UCSD-AML1 (cell line): ENCODE results near the gene FAM20C.

Source experiments
- DNase-seq: peaks from one replicate; lab custom pipeline; 2025; ENCODE audit not compliant: unreplicated experiment; lab: John Stamatoyannopoulos, UW

Gene FAM20C

DNA sequence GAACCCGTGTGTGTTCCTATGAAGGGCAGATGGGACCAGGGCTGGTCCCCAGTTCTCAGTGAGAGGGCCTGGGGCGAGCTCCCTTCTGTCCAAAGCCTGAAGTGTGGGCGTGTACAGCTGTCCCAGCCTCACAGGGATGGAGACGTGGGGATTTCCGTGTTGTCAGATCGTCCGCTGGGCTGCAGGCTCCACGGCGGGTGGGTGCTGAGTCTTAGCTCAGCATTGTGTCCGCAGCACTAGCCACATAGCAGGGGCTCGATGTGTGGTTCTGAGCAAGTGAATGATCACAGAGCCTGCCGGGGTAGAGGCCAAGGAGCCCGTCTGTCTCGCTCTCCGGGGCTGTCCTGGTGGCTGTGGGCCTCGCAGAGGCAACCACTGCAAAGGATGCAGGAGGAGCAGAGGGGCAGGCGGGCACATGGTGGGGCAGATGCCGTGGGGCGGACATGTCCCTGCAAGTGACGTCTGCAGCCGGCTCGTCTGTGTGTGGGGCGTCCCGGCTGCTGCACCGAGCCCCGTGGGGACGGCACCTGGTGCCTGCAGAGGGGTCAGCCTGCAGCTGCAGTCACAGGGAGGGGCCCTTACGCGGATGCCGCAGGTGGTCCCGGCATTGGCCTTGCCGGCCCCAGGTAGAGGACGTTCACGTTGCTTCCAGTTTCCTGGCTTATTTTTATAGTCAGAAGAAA, 30.9 kb downstream of the FAM20C start:
- DNase-seq = no peak

DNA sequence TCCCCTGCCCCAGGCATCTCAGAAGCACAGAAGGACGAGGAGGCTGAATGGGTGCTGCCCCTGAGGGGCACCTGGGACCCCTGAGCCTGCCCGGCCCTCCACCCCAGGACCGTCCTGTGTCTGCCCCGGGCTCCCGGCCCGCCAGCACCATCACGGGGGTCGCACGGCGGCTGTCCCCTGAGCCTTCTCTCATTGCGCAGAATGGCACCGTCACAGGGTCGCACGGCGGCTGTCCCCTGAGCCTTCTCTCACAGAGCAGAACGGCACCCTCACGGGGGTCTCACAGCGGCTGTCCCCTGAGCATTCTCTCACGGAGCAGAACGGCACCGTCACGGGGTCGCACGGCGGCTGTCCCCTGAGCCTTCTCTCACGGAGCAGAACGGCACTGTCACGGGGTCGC, 31.5 kb downstream of the FAM20C start:
- DNase-seq = no peak

DNA sequence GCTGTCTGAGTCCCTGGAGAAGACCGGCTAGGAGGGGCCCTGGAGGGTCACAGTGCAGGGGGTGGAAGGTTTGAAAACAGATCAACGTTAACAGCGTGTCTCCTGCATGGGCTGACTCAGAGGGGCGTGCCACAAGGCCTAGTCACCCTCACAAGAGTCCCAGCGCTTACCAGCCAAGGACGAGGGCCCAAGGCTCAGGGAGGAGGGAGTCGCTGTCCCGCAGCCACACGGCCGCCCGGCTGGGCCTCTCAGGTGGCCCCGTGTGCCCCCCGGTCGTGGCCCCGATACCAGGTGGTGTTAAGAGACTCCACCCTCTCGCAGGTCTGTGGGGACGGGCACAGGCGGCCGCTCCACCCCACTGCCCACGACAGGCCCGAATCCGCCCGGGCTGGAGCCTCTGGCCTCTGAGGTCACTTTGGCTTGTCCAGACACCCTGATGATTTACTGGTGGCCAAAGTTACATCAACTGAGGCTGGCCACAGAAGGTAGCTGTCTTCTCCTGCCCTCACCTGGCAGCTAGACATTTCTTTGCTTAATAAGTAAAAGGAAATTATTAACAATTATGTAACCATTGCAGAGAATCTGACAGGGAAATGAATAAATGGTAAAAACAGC, 34.0 kb downstream of the FAM20C start:
- DNase-seq = no peak

DNA sequence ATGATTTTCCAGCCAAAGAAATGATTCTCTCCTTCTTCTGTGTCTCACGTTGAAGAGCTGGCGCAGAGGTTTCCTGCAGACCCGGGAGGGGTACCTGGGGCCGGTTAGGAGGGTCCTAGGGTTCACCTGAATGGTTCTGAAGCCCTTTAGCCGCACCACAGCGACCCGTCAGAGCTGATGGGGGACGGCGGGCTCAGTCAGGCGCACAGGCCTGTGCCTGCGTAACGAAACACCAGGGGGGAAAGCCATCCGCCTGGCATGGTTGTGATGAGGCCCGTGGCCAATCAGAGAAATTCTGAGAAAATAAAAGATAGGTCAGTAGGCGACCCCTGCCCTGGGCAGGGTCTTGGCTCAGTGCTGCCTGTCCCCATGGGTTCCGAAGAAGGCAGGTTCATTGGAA, 35.6 kb downstream of the FAM20C start:
- DNase-seq = no peak

DNA sequence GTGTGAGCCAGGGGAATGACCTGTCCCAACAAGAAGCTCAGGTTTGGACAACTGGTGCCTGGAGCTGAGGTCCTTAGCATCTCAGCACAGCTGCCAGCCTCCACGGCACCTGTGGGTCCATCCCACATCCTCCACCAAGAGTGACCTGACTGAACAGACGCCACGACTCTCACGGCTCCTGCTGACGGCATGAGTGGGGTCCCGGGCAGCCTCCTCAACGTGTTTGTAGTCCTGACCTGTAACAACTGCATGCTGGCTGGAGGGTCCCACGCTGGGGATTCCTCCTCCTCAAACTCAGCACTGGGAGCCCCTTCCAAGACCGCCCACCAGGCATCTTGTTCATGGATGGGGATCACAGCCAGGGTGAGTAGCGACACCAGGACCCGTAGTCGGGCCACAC, 36.2 kb downstream of the FAM20C start:
- DNase-seq = no peak

DNA sequence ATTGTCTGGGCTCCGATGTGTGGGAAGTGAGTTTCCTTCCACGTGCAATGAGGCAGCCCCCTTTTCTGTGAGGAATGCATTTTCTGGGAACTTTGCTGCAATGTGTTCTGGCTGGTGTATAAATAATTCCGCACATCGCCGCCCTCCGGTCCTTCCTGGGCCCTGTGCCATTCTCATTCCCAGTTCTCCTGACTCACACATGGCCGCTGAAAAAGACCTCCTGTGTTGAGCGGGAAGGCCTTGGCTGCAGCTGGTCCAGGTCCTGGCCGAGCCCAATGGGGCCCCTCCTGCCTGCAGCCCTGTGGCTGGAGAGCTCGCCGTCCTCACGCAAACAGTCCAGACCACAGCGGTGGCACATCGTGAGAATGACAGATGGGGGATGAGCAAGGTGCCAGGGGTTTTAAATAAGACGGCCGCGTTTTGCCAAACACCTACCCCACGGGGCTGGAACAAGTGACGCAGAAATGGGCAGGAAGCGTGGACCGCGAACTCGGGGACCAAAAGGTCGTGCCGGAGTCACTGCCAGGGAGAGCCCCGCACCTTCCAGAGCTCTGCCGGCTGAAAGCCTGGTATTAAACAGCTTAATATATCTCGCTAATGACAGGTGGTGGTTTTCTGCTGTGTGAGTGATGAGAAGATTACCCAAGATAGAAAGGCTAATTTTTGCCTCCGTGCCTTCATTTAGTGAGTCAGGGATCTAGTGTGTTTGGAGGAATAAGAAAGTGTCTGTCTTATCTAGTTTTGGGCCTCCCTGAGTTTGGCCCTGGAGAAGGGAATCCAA, 37.0 kb downstream of the FAM20C start:
- DNase-seq = no peak

DNA sequence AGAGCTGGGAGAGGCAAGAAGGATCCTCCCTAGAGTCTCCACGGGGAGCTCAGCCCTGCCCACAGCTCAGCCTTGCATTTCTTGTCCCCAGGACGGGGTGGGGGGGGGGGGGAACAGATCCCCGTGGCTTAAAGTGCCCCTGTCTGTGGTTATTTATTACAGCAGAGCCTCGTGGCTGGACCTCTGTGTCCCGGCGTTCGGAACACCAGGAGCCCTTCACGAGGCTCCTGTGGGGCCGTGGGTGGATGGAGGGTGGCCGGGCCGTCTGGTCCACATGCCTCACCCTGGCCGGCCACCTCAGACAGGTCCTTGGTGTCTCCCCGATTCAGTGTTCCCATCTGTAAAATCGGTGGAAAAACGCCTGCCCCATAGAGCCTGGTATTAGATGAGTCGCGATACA, 37.9 kb downstream of the FAM20C start:
- no peak for DNase-seq

DNA sequence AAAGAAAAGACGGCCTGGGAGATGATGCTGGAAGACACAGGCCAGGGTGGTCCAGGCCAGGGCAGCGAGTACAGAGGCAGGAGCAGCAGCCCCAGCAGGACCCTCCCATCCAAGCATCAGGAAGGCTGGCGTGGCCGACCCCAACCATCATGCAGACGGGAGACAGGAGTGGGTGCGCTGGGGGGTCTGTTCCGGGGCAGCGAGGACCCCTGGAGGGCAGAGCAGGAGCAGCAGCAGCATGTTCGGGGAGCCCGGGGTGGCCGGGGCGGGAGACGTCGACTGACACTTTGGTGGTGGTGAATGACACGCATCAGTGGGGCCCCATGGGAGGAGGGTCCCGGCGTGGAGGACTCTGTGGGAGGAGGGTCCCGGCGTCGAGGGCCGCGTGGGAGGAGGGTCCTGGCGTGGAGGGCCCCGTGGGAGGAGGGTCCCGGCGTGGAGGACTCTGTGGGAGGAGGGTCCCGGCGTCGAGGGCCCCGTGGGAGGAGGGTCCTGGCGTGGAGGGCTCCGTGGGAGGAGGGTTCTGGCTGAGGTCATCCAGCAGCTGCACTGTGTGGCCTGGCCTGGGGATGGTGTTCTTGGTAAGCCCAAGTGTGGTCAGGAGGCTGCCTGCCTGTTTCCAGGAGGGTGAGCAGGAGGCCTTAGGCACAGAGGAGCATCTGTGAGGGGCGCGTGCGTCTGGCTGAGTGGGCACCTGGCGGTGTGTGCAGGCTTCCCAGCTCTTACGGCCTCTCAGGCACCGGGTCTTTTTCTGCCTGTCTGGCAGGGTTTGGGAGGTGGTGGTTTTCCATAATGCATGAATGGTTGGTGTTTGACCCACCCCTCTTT, 38.9 kb downstream of the FAM20C start:
- no peak for DNase-seq

DNA sequence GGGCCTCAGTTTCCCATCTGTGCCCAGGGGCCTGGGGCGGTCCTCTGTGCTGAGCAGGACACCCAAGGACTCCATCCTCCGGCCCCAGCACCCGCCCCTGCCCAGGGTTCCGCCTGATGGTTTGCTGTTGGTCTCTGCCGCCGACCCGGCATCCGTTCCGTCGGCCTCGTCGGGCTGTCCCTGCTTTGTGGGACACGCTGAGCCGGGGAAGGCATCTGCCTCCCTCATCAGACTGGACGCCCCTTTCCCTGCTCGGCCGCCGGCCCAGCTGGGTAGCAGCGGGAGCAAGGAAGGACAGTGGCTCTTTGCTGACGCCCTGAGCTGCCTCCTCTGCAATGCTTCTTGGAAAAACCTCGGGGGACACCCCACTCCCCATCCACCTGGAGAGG, 39.5 kb downstream of the FAM20C start:
- DNase-seq = no peak

DNA sequence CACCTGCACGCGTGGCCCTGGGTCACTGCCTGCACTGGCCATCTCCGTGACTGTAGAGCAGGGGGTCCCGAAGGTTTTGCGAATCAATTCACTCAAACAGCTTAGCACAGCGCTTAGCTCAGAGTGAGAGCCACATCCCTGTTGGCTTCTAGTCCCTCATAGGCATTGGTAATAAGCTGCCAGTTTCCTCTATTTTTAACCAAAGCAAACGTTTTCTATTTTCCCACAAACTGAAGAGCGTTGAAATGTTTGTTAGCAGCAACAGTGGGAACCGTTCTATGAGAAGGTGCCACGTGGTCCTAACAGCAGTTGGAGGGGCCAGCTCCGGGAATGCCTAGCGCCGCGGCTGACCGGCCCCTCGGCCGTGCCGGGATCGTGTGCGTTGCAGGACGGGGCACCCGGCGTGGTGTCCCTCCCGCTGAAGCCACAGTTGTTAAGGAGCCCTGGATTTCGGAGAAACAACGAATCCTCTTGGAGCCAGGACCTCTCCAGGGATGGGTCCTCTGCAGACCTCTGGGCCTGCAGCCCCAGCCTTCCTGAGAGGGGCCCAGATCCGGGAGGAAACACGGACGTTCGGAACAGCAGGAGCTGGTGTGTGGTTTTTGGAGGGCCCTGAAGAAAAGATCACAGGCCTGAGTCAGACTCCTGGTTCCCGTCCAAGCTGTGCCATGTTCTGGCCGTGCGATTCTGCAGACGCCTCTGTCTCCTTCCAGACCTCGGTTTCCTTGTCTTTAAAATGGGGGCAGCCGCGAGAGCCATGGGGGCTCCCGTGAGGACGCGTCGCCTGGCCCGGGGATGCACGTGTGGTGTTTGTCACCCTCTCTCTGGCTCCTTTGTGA, 40.3 kb downstream of the FAM20C start:
- DNase-seq = no peak

DNA sequence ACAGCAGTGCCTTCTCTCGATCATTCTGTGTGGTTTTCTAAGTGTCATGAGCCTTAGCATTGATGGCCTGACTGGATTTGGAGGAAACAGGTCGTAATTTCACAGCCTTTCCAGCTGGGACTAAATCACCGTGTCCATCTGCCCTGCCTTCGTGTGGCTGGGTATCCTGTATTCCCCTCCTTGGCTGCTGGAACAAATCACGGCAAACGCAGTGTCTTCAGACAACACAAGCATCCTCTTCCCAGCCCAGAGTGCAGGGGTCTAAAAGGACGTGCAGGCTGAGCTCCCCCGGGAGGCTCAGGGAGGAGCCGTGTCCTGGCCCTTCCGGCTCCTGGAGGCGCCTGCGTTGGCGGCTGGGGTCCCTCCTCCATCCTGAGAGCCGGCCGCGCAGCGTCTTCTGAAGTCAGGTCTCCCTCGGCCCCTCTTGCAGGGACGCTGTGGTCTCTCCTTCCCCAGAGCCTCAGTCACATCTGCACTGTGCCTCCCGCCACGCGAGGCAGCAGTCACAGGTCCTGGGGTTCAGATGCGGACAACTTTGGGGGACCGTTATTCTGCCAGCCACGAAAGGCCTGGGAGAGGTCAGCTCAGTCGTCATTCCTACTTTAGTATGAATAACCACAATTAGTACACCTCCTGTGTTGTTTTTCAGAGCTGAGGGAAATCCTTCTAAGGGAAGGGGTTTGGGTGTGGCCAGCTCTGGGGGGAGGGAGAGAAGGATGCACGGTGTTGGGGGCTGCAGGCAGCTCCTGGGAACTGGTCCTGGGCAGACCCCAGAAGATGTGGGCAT, 41.1 kb downstream of the FAM20C start:
- DNase-seq = no peak

DNA sequence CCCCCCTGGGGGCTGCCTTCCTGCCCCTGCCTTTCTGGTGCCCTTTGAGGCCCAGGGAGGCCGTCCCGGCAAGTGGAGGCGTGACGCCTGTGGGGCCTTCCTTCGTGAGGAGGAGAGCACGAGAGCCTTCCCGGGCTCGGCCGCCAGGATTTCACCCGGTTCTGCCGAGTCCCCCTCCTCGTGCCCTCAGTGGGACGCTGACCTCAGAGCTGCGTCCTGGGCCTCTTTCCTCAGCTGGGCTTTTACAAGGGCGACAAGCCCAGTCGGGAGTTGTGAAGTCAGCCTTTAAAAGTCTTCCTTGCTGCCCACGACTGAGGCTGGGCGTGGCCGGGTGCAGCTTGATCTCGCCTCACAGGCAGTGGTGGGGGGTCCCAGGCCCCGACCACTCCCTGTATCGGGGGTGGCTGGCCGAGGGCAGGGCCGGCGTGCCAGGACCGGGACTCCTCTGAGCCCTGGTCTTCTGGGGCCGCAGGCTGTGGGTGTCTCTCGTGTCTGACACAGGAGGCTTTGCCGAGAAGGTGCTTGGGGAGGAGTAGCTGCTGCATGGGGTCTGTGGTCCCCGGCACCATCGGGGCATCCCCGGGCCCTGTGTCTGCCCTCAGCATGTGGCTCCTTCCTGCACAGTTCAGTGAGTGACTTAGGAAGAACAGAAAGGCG, 41.8 kb downstream of the FAM20C start:
- DNase-seq = no peak

DNA sequence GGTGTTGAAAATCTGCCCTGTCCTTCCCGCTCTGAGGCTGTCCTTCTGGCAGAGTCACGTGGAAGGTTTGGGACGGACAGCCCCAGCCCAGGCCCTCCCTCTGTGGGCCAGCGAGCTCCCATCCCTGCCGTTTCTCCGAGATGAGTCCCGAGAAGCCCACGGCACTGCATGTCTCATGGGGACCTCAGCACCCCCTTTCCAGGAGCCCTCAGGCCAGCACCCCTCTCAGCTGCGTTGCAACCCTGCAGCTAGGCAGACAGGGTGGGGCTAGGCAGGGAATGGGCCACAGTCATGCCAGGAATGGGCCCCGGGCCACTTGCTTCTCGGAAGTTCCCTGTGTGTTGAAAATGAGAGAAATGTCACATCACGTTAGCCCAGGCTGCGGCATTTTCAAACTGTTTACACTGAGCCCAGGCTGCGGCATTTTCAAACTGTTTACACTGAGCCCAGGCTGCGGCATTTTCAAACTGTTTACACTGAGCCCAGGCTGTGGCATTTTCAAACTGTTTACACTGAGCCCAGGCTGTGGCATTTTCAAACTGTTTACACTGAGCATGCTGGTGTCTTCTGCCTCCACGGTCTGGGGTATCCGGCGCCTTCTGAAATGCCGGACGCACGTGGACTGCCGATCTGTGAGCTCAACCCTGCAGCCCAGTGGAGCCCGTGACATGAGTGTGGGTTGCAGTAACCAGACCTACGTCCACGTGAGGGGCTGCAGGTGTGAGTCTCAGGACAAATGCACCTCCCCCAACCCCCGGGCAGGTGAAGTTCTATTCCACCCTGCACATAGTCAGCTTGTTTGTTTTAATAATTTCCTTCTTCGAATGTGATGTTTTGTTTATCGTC, 42.6 kb downstream of the FAM20C start:
- no peak for DNase-seq

DNA sequence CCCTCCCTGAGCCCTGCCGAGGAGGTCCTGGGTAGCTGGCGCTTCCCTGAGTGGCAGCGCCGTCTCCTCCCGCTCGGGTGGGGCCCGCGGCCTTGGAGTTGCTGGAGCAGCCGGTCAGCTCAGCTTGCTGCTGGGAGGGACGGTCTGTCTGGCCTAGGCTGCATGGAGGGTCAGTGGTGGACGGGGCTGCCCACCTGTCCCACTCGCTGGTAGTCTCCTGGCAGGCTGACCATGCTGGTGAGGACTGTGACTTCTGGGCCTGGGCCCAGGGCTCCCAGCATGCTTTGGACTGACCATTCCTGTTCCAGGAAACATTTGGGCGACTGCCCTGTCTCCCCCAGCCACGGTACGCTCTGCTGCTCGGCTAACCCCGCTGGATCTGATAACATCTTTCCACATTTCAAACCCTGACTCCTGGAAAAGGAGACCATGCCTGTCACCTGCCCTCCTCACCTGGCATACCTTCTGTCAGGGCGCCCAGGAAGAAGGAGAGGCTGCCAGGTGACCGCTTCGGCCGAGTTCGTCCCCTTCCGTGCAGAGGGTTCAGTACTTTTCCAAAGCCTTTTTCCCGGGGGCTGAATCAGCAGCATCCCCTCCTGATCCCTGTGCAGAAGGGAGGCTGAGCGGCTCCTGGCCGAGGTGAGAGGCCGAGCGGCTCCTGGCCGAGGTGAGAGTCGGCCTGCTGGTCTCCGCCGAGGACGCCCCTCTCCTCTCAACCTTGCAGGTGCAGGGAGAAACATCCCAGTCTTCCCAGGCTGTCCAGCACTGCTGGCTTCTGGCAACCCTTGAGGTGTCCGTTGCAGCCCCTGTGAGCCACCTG, 43.4 kb downstream of the FAM20C start:
- DNase-seq = no peak

DNA sequence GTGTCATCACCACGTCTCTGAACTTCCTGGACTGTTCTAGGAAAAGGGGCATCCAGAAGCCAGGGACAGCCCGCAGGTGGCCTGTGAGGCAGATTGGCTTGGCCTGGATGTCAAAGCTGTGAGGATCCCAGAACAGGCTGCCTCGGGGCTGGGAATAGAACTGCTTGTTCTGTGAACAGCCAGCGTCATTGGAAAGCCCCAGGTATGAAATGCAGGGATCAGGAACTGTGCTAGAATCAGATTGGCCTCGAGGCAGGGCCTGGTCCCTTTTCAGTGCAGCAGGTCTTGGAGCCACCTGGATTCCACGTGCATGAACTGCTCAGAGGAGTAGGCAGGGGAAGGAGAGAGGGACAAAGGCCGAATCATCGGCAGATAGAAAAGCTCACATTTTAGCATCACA, 44.6 kb downstream of the FAM20C start:
- no peak for DNase-seq

DNA sequence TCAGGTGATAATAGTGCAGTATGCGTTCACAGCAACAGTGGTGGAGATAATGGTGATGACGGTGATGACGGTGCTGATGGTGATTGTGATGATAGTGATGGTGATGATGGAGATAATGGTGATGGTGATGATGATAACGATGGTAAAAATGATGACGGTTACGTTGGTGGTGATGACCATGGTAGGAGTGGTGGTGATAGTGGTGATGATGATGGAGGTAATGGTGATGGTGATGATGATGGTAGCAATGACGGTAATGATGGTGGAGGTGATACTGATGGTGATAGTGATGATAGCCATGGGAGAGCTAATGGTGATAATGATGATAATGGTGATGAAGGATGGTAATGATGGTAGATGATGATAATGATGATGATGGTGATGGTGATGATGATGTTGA, 45.0 kb downstream of the FAM20C start:
- DNase-seq = no peak

DNA sequence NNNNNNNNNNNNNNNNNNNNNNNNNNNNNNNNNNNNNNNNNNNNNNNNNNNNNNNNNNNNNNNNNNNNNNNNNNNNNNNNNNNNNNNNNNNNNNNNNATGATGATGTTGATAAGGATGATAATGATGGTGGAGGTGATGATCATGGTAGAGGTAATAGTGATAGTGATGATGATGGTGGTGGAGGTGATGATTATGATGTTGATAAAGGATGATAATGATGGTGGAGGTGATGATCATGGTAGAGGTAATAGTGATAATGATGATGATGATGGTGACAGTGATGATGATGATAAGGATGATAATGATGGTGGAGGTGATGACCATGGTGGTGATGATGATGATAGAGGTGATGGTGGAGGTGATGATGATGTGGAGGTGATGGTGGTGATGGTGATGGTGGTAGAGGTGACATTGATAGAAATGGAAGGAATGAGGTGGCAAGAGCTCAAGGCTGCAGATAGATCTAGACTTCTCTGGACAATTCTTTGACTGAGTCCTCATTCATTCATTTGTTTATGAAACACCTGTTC, 47.8 kb downstream of the FAM20C start:
- no peak for DNase-seq
